Endothelial cell of umbilical vein (primary cell): ENCODE data around the gene MCEMP1.

ENCODE experiments used
- CTCF ChIP-seq, 2 donors: IDR thresholded peaks; 1 replicate in 1 of 2; 2 replicates in 1 of 2; pipeline ENCODE4 v1.5.1; 2011; ENCODE audit warnings: low read length in 2 of 2, mild to moderate bottlenecking in 2 of 2, moderate library complexity in 2 of 2, control low read depth in 1 of 2, inconsistent platforms in 1 of 2, low read depth in 1 of 2; ENCODE audit not compliant: insufficient read depth in 1 of 2; ENCODE audit errors: extremely low read depth in 1 of 2
- EZH2 ChIP-seq: IDR thresholded peaks from 2 replicates; pipeline ENCODE4 v1.6.1; 2012; ENCODE audit warnings: borderline replicate concordance, low read depth, mild to moderate bottlenecking, moderate library complexity, low read length, inconsistent platforms; ENCODE audit not compliant: severe bottlenecking
- FOS ChIP-seq: IDR thresholded peaks from 2 replicates; pipeline ENCODE4 v1.6.1; 2011; ENCODE audit warnings: mild to moderate bottlenecking, low read length, moderate library complexity, borderline replicate concordance; ENCODE audit not compliant: insufficient read depth
- GATA2 ChIP-seq: IDR thresholded peaks from 2 replicates; pipeline ENCODE4 v1.7.0; 2011; ENCODE audit warnings: low read depth, mild to moderate bottlenecking, moderate library complexity, mixed read lengths, low read length; ENCODE audit not compliant: insufficient read length, insufficient read depth
- JUN ChIP-seq: IDR thresholded peaks from 2 replicates; pipeline ENCODE4 v1.6.1; 2011; ENCODE audit warnings: borderline replicate concordance, low read depth; ENCODE audit not compliant: insufficient read length, insufficient read depth
- MAX ChIP-seq: IDR thresholded peaks from 2 replicates; pipeline ENCODE4 v1.6.1; 2011; ENCODE audit not compliant: insufficient read depth, insufficient read length
- POLR2A ChIP-seq: IDR thresholded peaks from 2 replicates; pipeline ENCODE4 v1.6.1; 2012; ENCODE audit warnings: low read depth, mild to moderate bottlenecking, control low read depth, low read length
- POLR2AphosphoS5 ChIP-seq: IDR thresholded peaks from 2 replicates; pipeline ENCODE4 v1.6.1; 2012; ENCODE audit warnings: low read depth, mild to moderate bottlenecking, control low read depth, low read length, moderate library complexity; ENCODE audit not compliant: insufficient read depth

GRCh38 chr19:7694499-7694898 lies 17.6 kb downstream of the MCEMP1 start:
- TF ChIP-seq POLR2A (no peak), MAX (no peak), CTCF (IDR thresholded peaks at IDR 0.05; ENCODE audit: extremely low read depth in 1 of 2, insufficient read depth in 1 of 2, low read depth in 1 of 2, low read length in 2 of 2) (no peak), JUN (no peak), EZH2 (no peak), POLR2AphosphoS5 (no peak), GATA2 (no peak), FOS (no peak)
